Measurements from ENCODE around the gene C1orf105.
"Not testable (repeated sequence)": the region's sequence is repeated elsewhere in the genome, so short reads cannot be mapped to it uniquely, and the experiment has no call there.

C1orf105 gene

GRCh38 chr1:172486805-172487454 lies 66.4 kb downstream of the C1orf105 start:
- DNase-seq (ENCODE audit: low read depth in 3 of 3): no peak

- DNase-seq (ENCODE audit: low read depth in 3 of 3): no peak
Measured at GRCh38 chr1:172487550-172487949, 67.1 kb downstream of the C1orf105 start.

- no peak for DNase-seq (ENCODE audit: low read depth in 3 of 3)
Measured at GRCh38 chr1:172488393-172488792, 67.9 kb downstream of the C1orf105 start.

GRCh38 chr1:172489847-172490246 lies 69.4 kb downstream of the C1orf105 start:
- DNase-seq (ENCODE audit: low read depth in 3 of 3): no peak

- no peak for DNase-seq (ENCODE audit: low read depth in 3 of 3)
Measured at GRCh38 chr1:172492421-172492820, 71.9 kb downstream of the C1orf105 start.

GRCh38 chr1:172494166-172494565 lies 73.7 kb downstream of the C1orf105 start:
- no peak for DNase-seq (ENCODE audit: low read depth in 3 of 3)

- DNase-seq (ENCODE audit: low read depth in 3 of 3): not testable (repeated sequence)
Measured at GRCh38 chr1:172496127-172496526, 75.6 kb downstream of the C1orf105 start.

- DNase-seq (ENCODE audit: low read depth in 3 of 3): no peak
Measured at GRCh38 chr1:172496678-172497077, 76.2 kb downstream of the C1orf105 start.

GRCh38 chr1:172497230-172497629 lies 76.7 kb downstream of the C1orf105 start:
- no peak for DNase-seq (ENCODE audit: low read depth in 3 of 3)

GRCh38 chr1:172498857-172499256 lies 78.4 kb downstream of the C1orf105 start:
- DNase-seq (ENCODE audit: low read depth in 3 of 3): no peak

- DNase-seq (ENCODE audit: low read depth in 3 of 3): no peak
Measured at GRCh38 chr1:172499636-172500141, 79.2 kb downstream of the C1orf105 start.

GRCh38 chr1:172500207-172500606 lies 79.7 kb downstream of the C1orf105 start:
- DNase-seq (ENCODE audit: low read depth in 3 of 3): no peak

- no peak for DNase-seq (ENCODE audit: low read depth in 3 of 3)
Measured at GRCh38 chr1:172507741-172508140, 87.3 kb downstream of the C1orf105 start.

- no peak for DNase-seq (ENCODE audit: low read depth in 3 of 3)
Measured at GRCh38 chr1:172510479-172510878, 90.0 kb downstream of the C1orf105 start.

- no peak for DNase-seq (ENCODE audit: low read depth in 3 of 3)
Measured at GRCh38 chr1:172512591-172512990, 92.1 kb downstream of the C1orf105 start.

- DNase-seq (ENCODE audit: low read depth in 3 of 3): no peak
Measured at GRCh38 chr1:172513479-172513878, 93.0 kb downstream of the C1orf105 start.

GRCh38 chr1:172514108-172514507 lies 93.6 kb downstream of the C1orf105 start:
- DNase-seq (ENCODE audit: low read depth in 3 of 3): no peak

- no peak for DNase-seq (ENCODE audit: low read depth in 3 of 3)
Measured at GRCh38 chr1:172515436-172515835, 95.0 kb downstream of the C1orf105 start.

GRCh38 chr1:172515927-172516326 lies 95.4 kb downstream of the C1orf105 start:
- DNase-seq (ENCODE audit: low read depth in 3 of 3): no peak

GRCh38 chr1:172517081-172517480 lies 96.6 kb downstream of the C1orf105 start:
- DNase-seq (ENCODE audit: low read depth in 3 of 3): no peak

GRCh38 chr1:172517545-172517944 lies 97.1 kb downstream of the C1orf105 start:
- DNase-seq (ENCODE audit: low read depth in 3 of 3): no peak

Data from stimulated activated CD4-positive, alpha-beta T cell treated with anti-CD3 and anti-CD28 coated beads, TNF-alpha, amount 100 ng/mL, for 24 hours (primary cell).